Measurements from ENCODE around the gene CLSTN2. TPM values are rescaled to one million over a fixed set of nuclear protein-coding genes. Genes with fewer than 3 reads are reported as not detected.

Gene CLSTN2
- total RNA-seq, 1 donor from 2014 or later = 12.9 TPM

- no peaks in the 10 kb centered on the region for H3K9me3 Mint-ChIP-seq
- H3K27ac Mint-ChIP-seq = no peak overlapping the region
- H3K36me3 Mint-ChIP-seq = no peaks in the 10 kb centered on the region
- TF ChIP-seq CTCF (conservative IDR thresholded peaks at IDR 0.05) = no peak
- peaks cover 8% of the 10 kb centered on the region for H3K27me3 Mint-ChIP-seq
- no peaks in the 10 kb centered on the region for H3K4me1 Mint-ChIP-seq (ENCODE audit: unreplicated experiment)
- DNase-seq (ENCODE audit: extremely low spot score, unreplicated experiment) = no peak
- H3K4me3 Mint-ChIP-seq = no peak overlapping the region
Observed at GRCh38 chr3:139987908-139988307, 52.9 kb downstream of the CLSTN2 start.

- H3K27ac Mint-ChIP-seq = no peak overlapping the region
- no peak for TF ChIP-seq CTCF (conservative IDR thresholded peaks at IDR 0.05)
- H3K9me3 Mint-ChIP-seq = no peaks in the 10 kb centered on the region
- no peaks in the 10 kb centered on the region for H3K36me3 Mint-ChIP-seq
- DNase-seq (ENCODE audit: extremely low spot score, unreplicated experiment) = no peak
- no peak overlapping the region for H3K4me3 Mint-ChIP-seq
- H3K27me3 Mint-ChIP-seq = peaks cover 8% of the 10 kb centered on the region
- H3K4me1 Mint-ChIP-seq (ENCODE audit: unreplicated experiment) = no peaks in the 10 kb centered on the region
Observed at GRCh38 chr3:139988472-139989156, 53.6 kb downstream of the CLSTN2 start.

GRCh38 chr3:139994891-139995290 is 59.9 kb downstream of the CLSTN2 start:
- no peak for TF ChIP-seq CTCF (conservative IDR thresholded peaks at IDR 0.05)
- Mint-ChIP-seq H3K36me3 (no peaks in the 10 kb centered on the region), H3K27ac (no peak overlapping the region), H3K27me3 (peaks cover 5% of the 10 kb centered on the region), H3K4me3 (no peak overlapping the region), H3K4me1 (ENCODE audit: unreplicated experiment) (no peaks in the 10 kb centered on the region), H3K9me3 (no peaks in the 10 kb centered on the region)
- DNase-seq (ENCODE audit: extremely low spot score, unreplicated experiment) = no peak

GRCh38 chr3:140004271-140004670 is 69.3 kb downstream of the CLSTN2 start:
- H3K4me3 Mint-ChIP-seq = no peak overlapping the region
- no peak for TF ChIP-seq CTCF (conservative IDR thresholded peaks at IDR 0.05)
- no peaks in the 10 kb centered on the region for H3K36me3 Mint-ChIP-seq
- no peaks in the 10 kb centered on the region for H3K4me1 Mint-ChIP-seq (ENCODE audit: unreplicated experiment)
- H3K27me3 Mint-ChIP-seq = peaks cover 3% of the 10 kb centered on the region
- DNase-seq (ENCODE audit: extremely low spot score, unreplicated experiment) = no peak
- H3K27ac Mint-ChIP-seq = no peak overlapping the region
- peaks cover 4% of the 10 kb centered on the region for H3K9me3 Mint-ChIP-seq

GRCh38 chr3:140006331-140006730 is 71.3 kb downstream of the CLSTN2 start:
- Mint-ChIP-seq H3K27me3 (peaks cover 3% of the 10 kb centered on the region), H3K4me3 (no peak overlapping the region), H3K4me1 (ENCODE audit: unreplicated experiment) (no peaks in the 10 kb centered on the region), H3K36me3 (no peaks in the 10 kb centered on the region), H3K9me3 (peaks cover 4% of the 10 kb centered on the region), H3K27ac (no peak overlapping the region)
- no peak for DNase-seq (ENCODE audit: extremely low spot score, unreplicated experiment)
- TF ChIP-seq CTCF (conservative IDR thresholded peaks at IDR 0.05) = no peak
